Posterior vena cava (tissue), 2 donors: ENCODE results near the gene KIFC1. TPM values are rescaled to one million over a fixed set of nuclear protein-coding genes. Genes with fewer than 3 reads are reported as not detected.
"Not testable (repeated sequence)": the region's sequence is repeated elsewhere in the genome, so short reads cannot be mapped to it uniquely, and the experiment has no call there.

Experiments
- DNase-seq: peaks from one replicate; pipeline ENCODE4 v3.0.0-alpha.2; 2020; ENCODE audit warnings: low spot score
- intact Hi-C, 2 donors: fragments of 100-400 bp; cut with DNase I; formaldehyde crosslinking; loops; one replicate each; pipeline versions ENCODE4 v1.14.1 to v1.14.2; 2022 to 2023
- long read RNA-seq, 2 donors: library from polyadenylated mRNA; unstranded; transcript quantifications; one replicate each; pipeline ENCODE4 v2.0.0, GENCODE V29; 2020 to 2021
- total RNA-seq, 2 donors: library from RNA; stranded (reverse); fragmentation: NEBNext Ultra II Directional; extraction: Animal tissue kit (Norgen Biotek cat#: 25700); gene quantifications; one replicate each; pipeline ENCODE4 v1.2.1, GENCODE V29; 2021
- donor health status: DM: yes; HTN: yes; CAD: no.
- donor health status: DM: yes; HTN: yes; CAD: no.

Gene KIFC1, protein sequence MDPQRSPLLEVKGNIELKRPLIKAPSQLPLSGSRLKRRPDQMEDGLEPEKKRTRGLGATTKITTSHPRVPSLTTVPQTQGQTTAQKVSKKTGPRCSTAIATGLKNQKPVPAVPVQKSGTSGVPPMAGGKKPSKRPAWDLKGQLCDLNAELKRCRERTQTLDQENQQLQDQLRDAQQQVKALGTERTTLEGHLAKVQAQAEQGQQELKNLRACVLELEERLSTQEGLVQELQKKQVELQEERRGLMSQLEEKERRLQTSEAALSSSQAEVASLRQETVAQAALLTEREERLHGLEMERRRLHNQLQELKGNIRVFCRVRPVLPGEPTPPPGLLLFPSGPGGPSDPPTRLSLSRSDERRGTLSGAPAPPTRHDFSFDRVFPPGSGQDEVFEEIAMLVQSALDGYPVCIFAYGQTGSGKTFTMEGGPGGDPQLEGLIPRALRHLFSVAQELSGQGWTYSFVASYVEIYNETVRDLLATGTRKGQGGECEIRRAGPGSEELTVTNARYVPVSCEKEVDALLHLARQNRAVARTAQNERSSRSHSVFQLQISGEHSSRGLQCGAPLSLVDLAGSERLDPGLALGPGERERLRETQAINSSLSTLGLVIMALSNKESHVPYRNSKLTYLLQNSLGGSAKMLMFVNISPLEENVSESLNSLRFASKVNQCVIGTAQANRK
- 1 to 10 TPM in 1 of 2 donors, under 1 TPM in 1; 0.29 to 1.0 TPM for total RNA-seq
- long read RNA-seq, donor 1, result 0 reads
- long read RNA-seq, donor 2, result 0 reads

DNA sequence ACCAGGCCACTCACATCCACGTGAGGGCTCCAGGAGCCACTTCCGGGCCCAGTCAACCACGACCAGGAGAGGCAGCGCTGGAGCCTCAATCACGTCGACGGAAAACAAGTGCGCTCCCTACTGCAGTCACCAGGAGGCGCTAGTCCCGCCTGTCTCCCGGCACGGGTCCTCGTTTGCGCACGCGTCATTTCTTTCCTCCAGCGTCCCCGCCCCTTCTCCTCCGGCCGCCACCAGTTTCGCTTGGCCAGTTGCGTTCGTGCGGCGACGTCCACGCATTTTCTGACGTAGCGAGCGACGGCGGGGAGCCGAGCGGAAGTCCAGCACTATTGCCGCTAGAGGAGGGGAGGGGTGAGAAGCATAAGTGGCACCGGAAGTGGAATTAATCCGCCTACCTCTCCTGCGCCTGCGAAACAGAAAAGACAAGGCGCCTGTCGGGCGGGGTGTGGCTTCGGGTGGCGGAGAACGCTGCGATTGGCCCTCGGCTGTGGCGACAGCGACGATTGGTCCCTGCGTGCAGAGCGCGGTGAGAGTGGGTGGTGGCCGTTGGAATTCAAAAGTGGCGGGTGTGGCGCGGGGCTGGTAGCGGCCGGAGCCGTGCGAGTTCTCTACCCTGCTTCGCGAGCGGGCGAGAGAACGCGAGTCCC, at the start of gene KIFC1:
TSS of gene KIFC1 (plus strand) at position 546 of the 644 bp plus-strand sequence. CDS start 163 bp downstream, outside the sequence.
- intact Hi-C loops, result no loop called here

DNA sequence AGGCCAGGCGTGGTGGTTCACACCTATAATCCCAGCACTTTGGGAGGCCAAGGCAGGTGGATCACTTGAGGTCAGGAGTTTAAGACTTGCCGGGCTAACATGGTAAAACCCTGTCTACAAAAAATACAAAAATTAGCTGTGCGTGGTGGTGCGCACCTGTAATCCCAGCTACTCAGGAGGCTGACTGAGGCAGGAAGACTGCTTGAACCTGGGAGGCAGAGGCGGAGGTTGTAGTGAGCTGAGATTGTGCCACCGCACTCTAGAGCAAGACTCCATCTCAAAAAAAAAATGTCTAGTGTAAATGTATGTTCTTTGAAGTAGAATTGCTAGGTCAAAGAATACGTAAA, 48.0 kb upstream of the KIFC1 start:
- DNase-seq, intact Hi-C loops: not testable (repeated sequence)

More for the DNA sequence above, at the start of gene KIFC1:
- peak; percentile 100 for DNase-seq

DNA sequence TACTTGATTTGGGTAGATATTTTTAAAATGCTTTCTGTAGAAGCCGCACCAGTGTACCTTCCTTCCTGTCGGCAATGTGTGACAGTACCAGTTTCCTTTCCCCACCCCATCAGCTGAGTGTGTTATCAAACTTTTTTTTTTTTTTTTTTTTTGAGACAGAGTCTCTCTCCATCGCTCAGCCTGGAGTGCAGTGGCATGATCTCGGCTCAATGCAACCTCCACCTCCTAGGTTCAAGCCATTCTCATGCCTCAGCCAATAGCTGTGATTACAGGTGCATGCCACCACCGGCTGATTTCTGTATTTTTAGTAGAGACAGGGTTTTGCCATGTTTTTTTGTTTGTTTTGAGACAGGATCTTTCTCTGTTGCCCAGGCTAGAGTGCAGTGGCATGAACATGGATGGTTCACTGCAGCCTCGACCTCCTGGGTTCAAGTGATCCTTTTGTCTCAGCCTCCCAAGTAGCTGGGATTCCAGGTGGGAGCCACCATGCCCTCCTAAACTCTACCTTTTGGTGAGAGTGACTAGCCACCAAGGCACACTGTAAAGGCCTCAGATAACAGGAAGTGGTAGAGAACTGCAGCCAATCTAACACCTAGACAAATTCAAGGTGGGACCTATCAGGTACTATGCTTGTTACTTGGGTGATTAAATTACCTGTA, 47.5 kb upstream of the KIFC1 start:
- intact Hi-C loops, result no loop called here
- DNase-seq, result no peak

DNA sequence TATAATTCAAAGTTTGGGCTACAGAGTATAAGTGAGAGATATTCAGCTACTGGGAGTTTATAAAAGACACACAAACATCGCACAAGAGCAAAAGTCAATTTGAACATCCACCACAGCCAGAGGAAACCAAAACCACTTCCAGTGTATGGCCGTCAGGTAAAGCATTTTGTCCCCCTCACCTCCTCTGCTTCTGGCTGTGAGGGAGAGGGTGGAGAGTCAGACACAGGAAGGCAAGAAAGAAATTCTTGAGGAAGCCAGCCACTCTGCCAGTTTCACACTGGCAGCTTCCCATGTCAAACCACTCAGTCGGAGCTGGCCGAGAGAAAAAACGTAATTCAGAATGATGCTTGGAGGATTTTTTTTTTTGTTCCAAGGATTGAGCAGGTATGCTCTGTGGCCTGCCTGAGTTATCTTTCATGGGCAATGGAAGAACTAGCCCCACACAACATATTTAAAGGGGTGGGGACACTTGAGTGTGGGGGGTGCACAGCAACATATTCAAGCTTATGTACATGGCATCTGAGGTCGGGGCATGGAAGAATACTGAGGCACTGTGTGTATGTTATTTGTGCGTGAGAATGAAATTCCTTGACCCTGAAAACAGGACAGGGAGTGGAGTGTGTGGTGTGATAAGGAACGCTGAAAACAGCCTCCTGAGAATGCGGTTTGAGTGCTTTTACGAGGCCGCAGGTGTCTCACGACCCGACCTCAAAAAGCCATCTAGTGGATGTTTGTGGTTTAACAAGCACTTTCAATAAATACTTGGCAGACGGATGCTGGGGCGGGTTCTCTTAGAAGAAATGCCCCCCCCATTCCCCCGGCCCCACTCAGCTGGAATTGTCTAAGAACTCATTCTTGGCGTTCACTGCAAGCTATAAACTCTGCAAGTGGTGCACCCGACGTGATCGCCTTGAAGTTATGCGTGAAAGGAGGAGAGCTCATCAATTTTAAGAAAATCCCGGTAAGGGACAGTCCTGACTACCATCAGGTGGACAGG, 46.6 kb upstream of the KIFC1 start:
- DNase-seq, result no peak
- intact Hi-C loops, result no loop called here

DNA sequence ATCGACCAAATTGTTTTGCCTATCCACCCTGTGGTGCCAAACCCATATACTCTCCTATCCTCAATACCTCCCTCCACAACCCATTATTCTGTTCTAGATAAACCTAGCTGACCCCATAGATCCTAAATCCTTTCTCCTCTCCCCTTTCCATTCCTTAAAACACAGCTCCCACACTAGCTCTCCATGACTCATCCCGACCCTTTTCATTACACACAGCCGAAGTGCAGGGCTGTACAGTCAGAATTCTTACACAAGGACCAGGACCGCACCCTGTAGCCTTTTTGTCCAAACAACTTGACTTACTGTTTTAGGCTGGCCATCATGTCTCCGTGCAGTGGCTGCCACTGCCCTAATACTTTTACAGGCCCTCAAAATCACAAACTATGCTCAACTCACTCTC, 44.7 kb upstream of the KIFC1 start:
- intact Hi-C loops, DNase-seq: not testable (repeated sequence)

DNA sequence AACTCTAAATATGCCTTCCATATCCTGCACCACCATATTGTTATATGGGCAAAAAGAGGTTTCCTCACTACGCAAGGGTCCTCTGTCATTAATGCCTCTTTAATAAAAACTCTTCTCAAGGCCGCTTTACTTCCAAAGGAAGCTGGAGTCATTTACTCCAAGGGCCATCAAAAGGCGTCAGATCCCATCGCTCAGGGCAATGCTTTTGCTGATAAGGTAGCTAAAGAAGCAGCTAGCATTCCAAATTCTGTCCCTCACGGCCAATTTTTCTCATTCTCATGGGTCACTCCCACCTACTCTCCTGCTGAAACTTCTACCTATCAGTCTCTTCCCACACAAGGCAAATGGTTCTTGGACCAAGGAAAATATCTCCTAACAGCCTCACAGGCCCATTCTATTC, 43.8 kb upstream of the KIFC1 start:
- no peak for DNase-seq
- intact Hi-C loops, result no loop called here

DNA sequence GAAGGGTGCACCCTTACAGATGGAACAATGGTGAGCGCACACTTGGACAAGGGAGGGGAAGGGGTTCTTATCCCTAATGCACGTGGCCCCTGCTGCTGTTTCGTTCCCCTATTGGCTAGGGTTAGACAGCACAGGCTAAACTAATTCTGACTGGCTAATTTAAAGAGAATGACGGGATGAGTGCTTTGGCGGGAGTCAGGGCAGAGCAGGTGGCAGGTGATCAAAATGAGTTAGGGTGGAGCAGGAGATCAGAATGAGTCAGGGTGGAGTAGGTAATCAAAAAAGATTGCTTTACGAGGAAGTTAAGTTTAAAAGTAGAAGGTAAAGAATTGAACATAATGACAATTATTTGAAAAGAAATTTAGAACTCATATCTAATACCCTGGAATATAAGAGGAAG, 35.8 kb upstream of the KIFC1 start:
- intact Hi-C loops, DNase-seq: not testable (repeated sequence)

DNA sequence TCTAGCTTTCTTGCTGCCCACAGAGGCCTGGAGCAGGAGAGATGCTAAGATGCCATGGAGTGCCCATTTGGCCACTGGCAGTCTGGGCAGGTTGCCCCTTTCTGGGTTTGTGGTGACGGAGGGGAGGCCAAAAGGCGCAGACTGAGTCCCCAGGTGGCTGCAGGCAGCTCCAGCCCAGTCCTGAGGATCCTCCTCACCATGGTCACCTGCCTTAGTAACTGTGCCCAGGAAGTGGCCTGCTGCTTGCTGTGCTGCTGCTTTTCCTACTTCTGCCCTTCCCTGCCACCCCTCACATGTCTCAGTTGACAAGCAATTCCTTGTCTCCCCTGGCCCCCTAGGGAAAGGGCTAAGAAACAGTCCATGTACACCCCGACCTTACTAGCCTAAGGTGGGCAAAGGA, 35.3 kb upstream of the KIFC1 start:
- no peak for DNase-seq

DNA sequence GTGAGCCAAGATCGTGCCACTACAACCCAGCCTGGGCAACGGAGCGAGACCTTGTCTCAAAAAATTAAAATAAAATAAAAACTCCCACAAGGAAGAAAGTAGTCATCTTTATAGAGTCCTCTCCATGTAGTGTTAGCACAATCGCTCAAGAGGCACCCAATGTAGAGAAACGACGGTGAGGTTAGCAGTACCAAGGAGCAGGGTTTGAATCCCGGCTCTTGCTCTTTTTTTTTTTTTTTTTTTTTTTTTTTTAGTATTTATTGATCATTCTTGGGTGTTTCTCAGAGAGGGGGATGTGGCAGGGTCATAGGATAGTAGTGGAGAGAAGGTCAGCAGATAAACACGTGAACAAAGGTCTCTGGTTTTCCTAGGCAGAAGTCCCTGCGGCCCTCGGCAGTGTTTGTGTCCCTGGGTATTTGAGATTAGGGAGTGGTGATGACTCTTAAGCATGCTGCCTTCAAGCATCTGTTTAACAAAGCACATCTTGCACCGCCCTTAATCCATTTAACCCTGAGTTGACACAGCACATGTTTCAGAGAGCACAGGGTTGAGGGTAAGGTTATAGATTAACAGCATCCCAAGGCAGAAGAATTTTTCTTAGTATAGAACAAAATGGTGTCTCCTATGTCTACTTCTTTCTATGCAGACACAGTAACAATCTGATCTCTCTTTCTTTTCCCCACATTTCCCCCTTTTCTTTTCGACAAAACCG, 34.3 kb upstream of the KIFC1 start:
- DNase-seq, intact Hi-C loops: not testable (repeated sequence)

More for the DNA sequence above, 35.3 kb upstream of the KIFC1 start:
- intact Hi-C loops, result no loop called here

DNA sequence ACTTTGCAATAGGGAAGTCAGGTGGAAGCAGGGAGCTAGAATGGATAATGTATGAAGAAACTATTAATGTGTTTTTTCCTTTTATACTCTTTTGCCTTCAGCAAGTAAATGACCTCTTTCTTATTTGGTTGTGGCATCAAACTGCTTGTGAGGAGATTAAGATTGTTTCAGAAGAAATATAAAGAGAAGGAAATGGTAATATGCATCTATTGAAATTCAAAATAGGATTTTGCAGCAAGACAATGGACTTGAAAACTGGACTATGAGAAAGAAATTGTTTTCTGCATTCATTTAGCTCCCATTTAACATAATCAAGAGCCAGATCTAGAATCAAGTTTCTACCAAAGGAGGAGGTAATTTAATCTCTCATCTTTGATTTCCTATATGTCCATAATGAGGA, 32.3 kb upstream of the KIFC1 start:
- DNase-seq, result no peak
- intact Hi-C loops, result no loop called here

DNA sequence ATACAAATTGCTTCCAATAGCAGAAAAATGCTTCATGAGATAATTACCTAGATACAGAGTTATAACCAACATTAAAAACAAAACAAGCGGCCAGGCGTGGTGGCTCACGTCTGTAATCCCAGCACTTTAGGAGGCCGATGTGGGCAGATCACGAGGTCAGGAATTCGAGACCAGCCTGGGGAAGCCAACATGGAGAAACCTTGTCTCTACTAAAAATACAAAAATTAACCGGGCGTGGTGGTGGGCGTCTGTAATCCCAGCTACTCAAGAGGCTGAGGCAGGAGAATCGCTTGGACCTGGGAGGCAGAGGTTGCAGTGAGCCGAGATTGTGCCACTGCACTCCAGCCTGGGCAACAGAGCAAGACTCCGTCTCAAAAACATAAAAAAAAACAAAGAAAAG, 28.1 kb upstream of the KIFC1 start:
- intact Hi-C loops, DNase-seq: not testable (repeated sequence)

DNA sequence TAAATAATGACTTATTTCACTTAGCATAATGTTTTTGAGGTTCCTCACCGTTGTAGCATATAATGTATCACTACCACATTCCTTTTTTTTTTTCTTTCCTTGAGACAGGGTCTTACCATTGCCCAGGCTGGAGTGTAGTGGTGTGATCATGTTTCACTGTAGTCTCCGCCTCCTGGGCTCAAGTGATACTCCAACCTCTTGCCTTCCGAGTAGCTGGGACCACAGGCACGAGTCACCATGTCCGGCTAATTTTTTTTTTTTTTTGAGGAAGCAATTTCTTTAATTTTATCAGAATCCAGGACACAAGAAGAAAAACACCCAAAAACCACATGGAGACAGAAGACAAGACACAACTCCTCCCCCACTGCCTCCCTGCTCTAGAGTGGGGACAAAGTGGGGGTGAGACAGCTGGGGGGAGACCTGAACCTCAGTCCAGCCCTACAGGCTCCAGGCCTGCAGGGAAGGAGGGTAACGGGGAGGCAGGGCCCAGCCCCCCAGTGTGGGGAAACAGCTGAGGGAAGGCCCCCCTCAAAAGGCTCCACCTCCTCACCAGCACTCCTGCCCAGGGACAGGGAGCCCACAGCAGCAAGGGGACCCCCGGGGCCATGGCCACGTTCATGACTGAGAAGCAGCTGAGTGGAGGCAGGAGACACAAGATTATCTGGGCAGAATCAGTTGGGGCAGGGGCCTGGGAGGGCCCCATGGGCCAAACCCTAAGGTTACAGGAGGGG, 27.0 kb upstream of the KIFC1 start:
- intact Hi-C loops, DNase-seq: not testable (repeated sequence)

DNA sequence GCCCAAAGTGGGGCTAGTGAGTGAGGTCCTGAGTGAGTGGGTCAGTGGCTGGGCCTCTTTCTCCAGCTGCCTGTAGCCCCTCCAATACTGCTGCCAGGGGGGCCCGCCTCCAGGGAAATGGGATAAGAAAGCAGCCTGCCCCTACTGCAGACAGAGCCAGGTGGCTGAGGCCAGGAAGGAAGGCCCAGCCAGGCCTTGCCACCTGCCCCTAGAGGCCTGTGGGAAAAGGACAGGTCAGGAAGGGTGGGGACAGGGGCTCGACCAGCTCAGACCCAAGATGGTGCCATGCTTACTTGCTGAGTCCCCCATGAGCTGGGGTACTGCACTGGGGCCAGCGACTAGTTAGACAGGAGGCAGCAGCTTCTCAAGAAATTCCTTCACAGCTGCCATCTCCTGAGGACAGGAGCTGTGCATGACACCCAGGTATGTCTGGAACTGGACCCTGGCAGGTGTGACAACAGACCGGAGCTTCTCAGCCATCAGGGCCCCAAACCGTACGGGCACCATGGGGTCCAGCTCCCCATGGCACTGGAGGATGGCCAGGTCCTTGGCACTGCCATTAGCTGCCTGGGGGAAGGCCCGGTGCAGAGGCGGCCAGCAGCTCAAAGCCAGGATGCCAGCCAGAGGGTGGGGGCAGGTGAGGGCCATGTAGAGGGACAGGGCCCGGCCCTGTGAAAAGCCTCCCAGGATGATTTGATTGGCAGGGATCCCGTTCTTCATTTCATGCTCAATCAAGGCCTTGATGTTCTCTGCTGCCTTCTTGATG, 26.2 kb upstream of the KIFC1 start:
- DNase-seq, intact Hi-C loops: not testable (repeated sequence)

DNA sequence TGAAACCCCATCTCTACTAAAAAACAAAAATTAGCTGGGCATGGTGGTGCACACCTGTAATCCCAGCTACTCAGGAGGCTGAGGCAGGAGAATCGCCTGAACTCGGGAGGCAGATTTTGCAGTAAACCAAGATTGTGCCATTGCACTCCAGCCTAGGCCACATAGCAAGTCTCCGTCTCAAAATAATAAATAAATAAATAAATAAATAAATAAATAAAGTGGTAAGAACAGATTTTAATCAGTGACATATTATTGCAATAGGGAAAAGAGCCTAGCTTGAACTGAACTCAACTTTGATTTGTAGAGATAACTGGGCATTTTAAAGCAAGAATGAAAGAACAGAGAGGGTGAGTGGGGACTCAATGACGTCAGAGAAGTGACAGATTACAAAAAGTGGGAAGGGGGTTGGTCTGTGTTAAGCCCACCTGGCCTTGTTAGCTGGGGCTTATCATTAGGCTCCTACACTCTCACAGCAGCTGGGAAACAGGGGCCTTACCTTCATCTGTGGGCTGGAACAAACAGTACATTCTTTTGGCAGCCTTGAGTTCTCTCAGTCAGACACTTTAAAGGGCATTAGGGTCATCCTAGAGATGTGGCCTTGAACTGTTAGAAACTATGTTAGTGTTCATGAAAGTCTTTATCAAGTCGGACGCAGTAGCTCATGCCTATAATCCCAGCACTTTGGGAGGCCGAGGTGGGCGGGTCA, 24.5 kb upstream of the KIFC1 start:
- intact Hi-C loops, result no loop called here
- no peak for DNase-seq

DNA sequence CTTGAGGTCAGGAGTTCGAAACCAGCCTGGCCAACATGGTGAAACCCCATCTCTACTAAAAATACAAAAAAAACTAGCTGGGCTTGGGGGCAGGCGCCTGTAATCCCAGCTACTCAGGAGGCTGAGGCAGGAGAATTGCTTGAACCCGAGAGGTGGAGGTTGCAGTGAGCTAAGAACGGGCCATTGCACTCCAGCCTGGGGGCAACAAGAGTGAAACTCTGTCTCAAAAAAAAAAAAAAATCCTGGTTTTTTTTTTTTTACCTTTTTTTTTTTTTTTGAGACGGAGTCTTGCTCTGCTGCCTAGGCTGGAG, 24.0 kb upstream of the KIFC1 start:
- DNase-seq, intact Hi-C loops: not testable (repeated sequence)

DNA sequence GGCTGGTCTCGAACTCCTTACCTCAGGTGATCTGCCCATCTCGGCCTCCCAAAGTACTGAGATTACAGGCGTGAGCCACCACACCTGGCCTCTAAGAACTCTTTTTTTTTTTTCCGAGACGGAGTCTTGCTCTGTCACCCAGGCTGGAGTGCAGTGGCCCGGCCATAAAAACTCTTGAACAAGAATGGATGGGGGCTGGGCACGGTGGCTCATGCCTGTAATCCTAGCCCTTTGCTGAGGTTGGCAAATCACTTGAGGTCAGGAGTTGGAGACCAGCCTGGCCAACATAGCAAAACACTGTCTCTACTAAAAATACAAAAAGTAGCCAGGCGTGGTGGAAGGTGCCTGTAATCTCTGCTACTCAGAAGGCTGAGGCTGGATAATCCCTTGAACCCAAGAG, 19.7 kb upstream of the KIFC1 start:
- intact Hi-C loops, DNase-seq: not testable (repeated sequence)
